K562 (cell line): ENCODE measurements around the gene NHSL2. TPM values are rescaled to one million over a fixed set of nuclear protein-coding genes. Genes with fewer than 3 reads are reported as not detected.

Source experiments
- ATAC-seq: fragments of 200-7000 bp; cut with Tn5 transposase; 3 replicates; pipeline ENCODE4 v1.9.1; 2020; ENCODE audit warnings: moderate library complexity
- BruUV-seq: library from RNA; stranded (reverse); fragments of 400-500 nt; replicated peaks from 2 replicates; lab custom pipeline; 2021; lab: Mats Ljungman, UMichigan
- CTCF ChIA-PET: fragments of 300-600 bp; formaldehyde crosslinking; extraction: SDS; loops from one replicate; lab custom pipeline; 2021; ENCODE audit warnings: low intra/inter-chr PET ratio; lab: Yijun Ruan, JAX
- POLR2A ChIA-PET: fragments of 300-600, 350-650 bp; sonication (Branson Sonifier 250); formaldehyde crosslinking; extraction: SDS; loops from one replicate; lab custom pipeline; 2021; ENCODE audit warnings: antibody characterized with exemption, inconsistent platforms; lab: Yijun Ruan, JAX
- DNase-seq, 4 experiments: peaks; one replicate each; pipeline versions ENCODE4 v3.0.0 to v3.0.0-alpha.2; 2011 to 2018; ENCODE audit warnings: low spot score in 3 of 4, mixed read lengths in 3 of 4; ENCODE audit errors: extremely low read depth in 1 of 4
- FAIRE-seq: peaks from 2 replicates; lab custom pipeline; 2011; peaks lifted over from hg19 to GRCh38; lab: Jason Lieb, UNC
- H2AFZ ChIP-seq: 2 replicates; pipeline ENCODE4 v1.6.0; 2011; ENCODE audit warnings: low read depth, low read length, control low read depth, inconsistent platforms
- H3K27ac ChIP-seq: fragments of 200-600 bp; 3 replicates; pipeline ENCODE4 v1.8.0; 2011; ENCODE audit warnings: low read depth, mild to moderate bottlenecking, control low read depth, inconsistent platforms, low read length, moderate library complexity, mixed read lengths; ENCODE audit errors: extremely low read depth
- H3K27me3 ChIP-seq, 2 experiments: fragments of 300-600 bp in 1 of 2; 2 replicates in 1 of 2; 3 replicates in 1 of 2; pipeline versions ENCODE4 v1.6.0 to v1.8.0; 2011; ENCODE audit warnings: inconsistent platforms in 2 of 2, low read length in 2 of 2, mild to moderate bottlenecking in 1 of 2, mixed read lengths in 1 of 2, moderate library complexity in 1 of 2; ENCODE audit not compliant: control insufficient read depth in 2 of 2, insufficient read depth in 2 of 2
- H3K36me3 ChIP-seq: fragments of 300-600 bp; 3 replicates; pipeline ENCODE4 v1.8.0; 2011; ENCODE audit warnings: mild to moderate bottlenecking, low read length, inconsistent platforms; ENCODE audit not compliant: control insufficient read depth, insufficient read depth
- H3K4me1 ChIP-seq, 2 experiments: fragments of 200-600 bp in 1 of 2; replicated peaks in 1 of 2; 2 replicates in 1 of 2; 3 replicates in 1 of 2; pipeline versions ENCODE4 v1.5.1 to v1.8.0; 2011; ENCODE audit warnings: inconsistent platforms in 2 of 2, low read length in 2 of 2, mild to moderate bottlenecking in 1 of 2, mixed read lengths in 1 of 2, moderate library complexity in 1 of 2; ENCODE audit not compliant: control insufficient read depth in 2 of 2, insufficient read depth in 2 of 2
- H3K4me2 ChIP-seq: 2 replicates; pipeline ENCODE4 v1.6.1; 2011; ENCODE audit warnings: low read length, control low read depth, inconsistent platforms, mixed read lengths; ENCODE audit not compliant: insufficient read depth
- H3K4me3 ChIP-seq: fragments of 200-600 bp; sonication (generic), shearing (Covaris generic); 2 replicates; pipeline ENCODE4 v1.5.1; 2016; ENCODE audit warnings: control low read depth, inconsistent platforms
- H3K79me2 ChIP-seq: fragments of 200-600 bp; 3 replicates; pipeline ENCODE4 v1.8.0; 2011; ENCODE audit warnings: low read length, inconsistent platforms; ENCODE audit not compliant: control insufficient read depth, insufficient read depth
- H3K9ac ChIP-seq, 2 experiments: 2 replicates each; pipeline versions ENCODE4 v1.6.0 to v1.6.1; 2011; ENCODE audit warnings: low read depth in 2 of 2, low read length in 2 of 2, control low read depth in 1 of 2, inconsistent platforms in 1 of 2, mild to moderate bottlenecking in 1 of 2, mixed read lengths in 1 of 2; ENCODE audit not compliant: insufficient read depth in 1 of 2
- H3K9me1 ChIP-seq: one replicate; pipeline ENCODE4 v1.6.0; 2011; ENCODE audit warnings: inconsistent platforms, mild to moderate bottlenecking, low read length, moderate library complexity; ENCODE audit not compliant: control insufficient read depth, insufficient read depth
- H3K9me3 ChIP-seq: replicated peaks from 2 replicates; pipeline ENCODE4 v1.5.1; 2011; ENCODE audit warnings: low read depth, low read length, inconsistent platforms; ENCODE audit not compliant: control insufficient read depth, insufficient read depth
- H4K20me1 ChIP-seq: replicated peaks from 2 replicates; pipeline ENCODE4 v1.6.1; 2011; ENCODE audit warnings: low read length, inconsistent platforms, mixed read lengths; ENCODE audit not compliant: control insufficient read depth, insufficient read depth
- FOXP4 ChIP-seq: sonication (generic); formaldehyde crosslinking; IDR thresholded peaks from 2 replicates; pipeline ENCODE4 v1.8.0; 2022; ENCODE audit warnings: mild to moderate bottlenecking, missing genetic modification reagents, borderline replicate concordance
- HMG20A ChIP-seq: fragments of 450-650 bp; formaldehyde crosslinking; conservative IDR thresholded peaks from 2 replicates; pipeline ENCODE4 v1.4.0; 2020; ENCODE audit warnings: mild to moderate bottlenecking, mixed read lengths
- KLF16 ChIP-seq: IDR thresholded peaks from 2 replicates; pipeline ENCODE4 v1.6.1; 2016; ENCODE audit warnings: antibody characterized with exemption
- MBD1 ChIP-seq: fragments of 250-450 bp; sonication (Bioruptor Pico); IDR thresholded peaks from 2 replicates; pipeline ENCODE4 v1.8.0; 2022; ENCODE audit warnings: inconsistent platforms
- NFXL1 ChIP-seq: fragments of 450-650 bp; formaldehyde crosslinking; IDR thresholded peaks from 2 replicates; pipeline ENCODE4 v1.4.0; 2021; ENCODE audit warnings: mild to moderate bottlenecking
- YY1 ChIP-seq, 3 experiments: IDR thresholded peaks; 2 replicates each; pipeline ENCODE4 v1.6.1; 2011; ENCODE audit warnings: low read length in 2 of 3, mild to moderate bottlenecking in 2 of 3, moderate library complexity in 2 of 3, borderline replicate concordance in 1 of 3, control low read depth in 1 of 3, low read depth in 1 of 3; ENCODE audit not compliant: insufficient read depth in 3 of 3, insufficient replicate concordance in 2 of 3, control insufficient read depth in 1 of 3, insufficient read length in 1 of 3; ENCODE audit errors: extremely low read depth in 1 of 3
- ZNF408 ChIP-seq: fragments of 250-450 bp; sonication (Bioruptor Pico); IDR thresholded peaks from 2 replicates; pipeline ENCODE4 v1.4.0; 2020; ENCODE audit warnings: low read depth, mild to moderate bottlenecking, moderate library complexity
- ZNF609 ChIP-seq: sonication (generic); formaldehyde crosslinking; IDR thresholded peaks from 2 replicates; pipeline ENCODE4 v1.8.1; 2023; ENCODE audit warnings: missing genetic modification reagents, mild to moderate bottlenecking, borderline replicate concordance
- whole genome bisulfite sequencing: fragments of 100-300 bp; shearing (Covaris generic); methylation state at CpG from one replicate; pipeline ENCODE4 v1.1.6; 2016; ENCODE audit warnings: low coverage, mixed read lengths; ENCODE audit not compliant: insufficient coverage; ENCODE audit errors: missing lambda C conversion rate; 5-methylcytosine and 5-hydroxymethylcytosine counted together
- in situ Hi-C: fragments of 300-500 bp; cut with MboI; formaldehyde crosslinking; loops from 4 replicates; pipeline ENCODE4 v1.15.0; 2018; ENCODE audit warnings: inconsistent platforms, mixed read lengths
- intact Hi-C: fragments of 100-400 bp; cut with micrococcal nuclease; formaldehyde crosslinking; loops from 2 replicates; pipeline ENCODE4 v1.14.2; 2022
- polyA plus RNA-seq, 8 experiments: library from polyadenylated mRNA; depleted of rRNA in 4 of 8; stranded (reverse) in 5 of 8; unstranded in 3 of 8; fragments of >200 nt; fragmentation: Nextera tagmentation in 2 of 8; fragmentation: Illumina TruSeq in 1 of 8; extraction: Ambion mirVana in 2 of 8; extraction: Trizol in 1 of 8; gene quantifications; 2 replicates each; pipeline versions ENCODE4 v1.2.1 to v1.2.3, GENCODE V29; 2011 to 2014; ENCODE audit warnings: inconsistent platforms in 1 of 8, missing spikeins in 1 of 8
- total RNA-seq, 7 experiments: library from RNA; depleted of rRNA in 6 of 7; stranded (reverse); fragments of >200 nt in 6 of 7; fragmentation: Illumina TruSeq in 2 of 7; extraction: Trizol in 2 of 7; gene quantifications; 2 replicates each; pipeline versions ENCODE4 v1.2.1 to v1.2.3, GENCODE V29; 2011 to 2021; ENCODE audit warnings: low replicate concordance in 1 of 7

The NHSL2 gene
- total and polyA plus RNA-seq, 9 of the 15 experiments (the other 6 are each of a cell fraction or from before 2014, with no cell fraction given): 0.02 TPM; not detected in 8

- TF ChIP-seq ZNF609 (CRISPR knock-in tag): no peak
Observed at GRCh38 chrX:72139538-72139937, 228.9 kb downstream of the NHSL2 start (continued).

GRCh38 chrX:72141372-72142004 lies 230.8 kb downstream of the NHSL2 start:
- Histone ChIP-seq H3K4me3 (no peak overlapping the region), H3K79me2 (no peaks in the 10 kb centered on the region), H3K36me3 (no peaks in the 10 kb centered on the region), H3K9me3 (no peaks in the 10 kb centered on the region), H3K9me1 (no peaks in the 10 kb centered on the region), H3K27ac (no peak overlapping the region), H3K27me3 (peaks cover 6 to 43% of the 10 kb centered on the region in 2 experiments; a peak in 3 of 5 replicates), H4K20me1 (no peaks in the 10 kb centered on the region), H3K9ac (no peak overlapping the region), H2AFZ (no peak overlapping the region), H3K4me1 (no peaks in the 10 kb centered on the region), H3K4me2 (no peak overlapping the region)
- FAIRE-seq (no peak), DNase-seq (no peak), ATAC-seq (no peak)
- WGBS: 5% methylated on average over 4 of the region's 4 CpGs
- CTCF ChIA-PET: no interaction called here
- in situ Hi-C loops: no loop called here
- BruUV-seq: no TSS peak
- intact Hi-C loops: no loop called here
- POLR2A ChIA-PET: no interaction called here
- TF ChIP-seq ZNF408 (CRISPR knock-in tag) (no peak), FOXP4 (CRISPR knock-in tag) (no peak), KLF16 (no peak), HMG20A (CRISPR knock-in tag) (no peak), YY1 (IDR thresholded peaks at IDR 0.05; ENCODE audit: borderline replicate concordance in 1 of 3, control insufficient read depth in 1 of 3, extremely low read depth in 1 of 3, insufficient read depth in 3 of 3, insufficient read length in 1 of 3, insufficient replicate concordance in 2 of 3, low read depth in 1 of 3, low read length in 2 of 3) (no peak), MBD1 (CRISPR knock-in tag) (no peak), NFXL1 (CRISPR knock-in tag) (no peak)
